SK-N-SH (cell line): ENCODE data around the gene KRT4. TPM values are rescaled to one million over a fixed set of nuclear protein-coding genes. Genes with fewer than 3 reads are reported as not detected.

ENCODE experiments used
- CTCF ChIA-PET: fragments of 300-600, 350-600 bp; formaldehyde crosslinking; extraction: SDS; loops from one replicate; lab custom pipeline; 2021; lab: Yijun Ruan, JAX
- POLR2A ChIA-PET: fragments of 350-600 bp; sonication (Branson Sonifier 250); formaldehyde crosslinking; extraction: SDS; loops from one replicate; lab custom pipeline; 2020; ENCODE audit warnings: antibody characterized with exemption, inconsistent platforms; lab: Yijun Ruan, JAX
- DNase-seq: peaks from one replicate; pipeline ENCODE4 v3.0.0; 2012
- H2AFZ ChIP-seq: fragments of 200-600 bp; sonication (generic); 2 replicates; pipeline ENCODE4 v1.8.1; 2016; ENCODE audit warnings: antibody characterized with exemption, mild to moderate bottlenecking, low read depth
- H3F3A ChIP-seq: fragments of 200-600 bp; sonication (generic); replicated peaks from 2 replicates; pipeline ENCODE3; 2016; ENCODE audit warnings: antibody characterized with exemption, mild to moderate bottlenecking; ENCODE audit not compliant: insufficient read depth
- H3K27ac ChIP-seq, 2 experiments: fragments of 200-500 bp in 1 of 2; fragments of 200-600 bp in 1 of 2; sonication (Bioruptor generic) in 1 of 2; sonication (generic), shearing (Covaris generic) in 1 of 2; 2 replicates each; pipeline versions ENCODE4 v1.5.1 to v1.6.1; 2014 to 2016; ENCODE audit warnings: low read depth in 2 of 2, inconsistent platforms in 1 of 2, low read length in 1 of 2, mild to moderate bottlenecking in 1 of 2, mixed read lengths in 1 of 2
- H3K27me3 ChIP-seq: fragments of 200-600 bp; sonication (generic), shearing (Covaris generic); 2 replicates; pipeline ENCODE4 v1.6.1; 2016; ENCODE audit warnings: mixed run types; ENCODE audit not compliant: insufficient read depth
- H3K36me3 ChIP-seq, 2 experiments: fragments of 200-500 bp in 1 of 2; fragments of 200-600 bp in 1 of 2; sonication (Bioruptor generic) in 1 of 2; sonication (generic) in 1 of 2; replicated peaks in 1 of 2; 2 replicates each; pipeline versions ENCODE3 to v1.5.1; 2014 to 2016; ENCODE audit warnings: low read length in 1 of 2, mild to moderate bottlenecking in 1 of 2; ENCODE audit not compliant: insufficient read depth in 2 of 2, control insufficient read depth in 1 of 2
- H3K4me1 ChIP-seq, 2 experiments: fragments of 200-500 bp in 1 of 2; fragments of 200-600 bp in 1 of 2; sonication (Bioruptor generic) in 1 of 2; sonication (generic), shearing (Covaris generic) in 1 of 2; 2 replicates each; pipeline versions ENCODE4 v1.5.1 to v1.6.1; 2014 to 2016; ENCODE audit warnings: low read depth in 1 of 2, low read length in 1 of 2, mixed run types in 1 of 2; ENCODE audit not compliant: insufficient read depth in 2 of 2, control insufficient read depth in 1 of 2
- H3K4me2 ChIP-seq: fragments of 200-600 bp; sonication (generic), shearing (Covaris generic); 2 replicates; pipeline ENCODE4 v1.6.1; 2017; ENCODE audit warnings: mixed run types
- H3K4me3 ChIP-seq, 2 experiments: fragments of 200-500 bp in 1 of 2; fragments of 200-600 bp in 1 of 2; sonication (Bioruptor generic) in 1 of 2; sonication (generic), shearing (Covaris generic) in 1 of 2; 2 replicates each; pipeline versions ENCODE4 v1.5.1 to v1.8.1; 2014 to 2016; ENCODE audit warnings: low read depth in 2 of 2, inconsistent platforms in 1 of 2, low read length in 1 of 2, mild to moderate bottlenecking in 1 of 2, mixed read lengths in 1 of 2, moderate library complexity in 1 of 2
- H3K79me2 ChIP-seq: fragments of 200-600 bp; sonication (generic); 2 replicates; pipeline ENCODE4 v1.8.1; 2017; ENCODE audit warnings: mild to moderate bottlenecking; ENCODE audit not compliant: insufficient read depth
- H3K9ac ChIP-seq: fragments of 200-600 bp; sonication (generic); 2 replicates; pipeline ENCODE4 v1.6.1; 2017; ENCODE audit warnings: mixed run types
- H3K9me2 ChIP-seq: fragments of 200-600 bp; sonication (generic); 2 replicates; pipeline ENCODE4 v1.6.1; 2017; ENCODE audit warnings: mixed run types
- H3K9me3 ChIP-seq: fragments of 200-600 bp; sonication (generic); 2 replicates; pipeline ENCODE4 v1.6.1; 2017; ENCODE audit warnings: mixed run types, mild to moderate bottlenecking, moderate library complexity
- H4K20me1 ChIP-seq: fragments of 200-600 bp; sonication (generic); 2 replicates; pipeline ENCODE4 v1.6.1; 2017; ENCODE audit warnings: mild to moderate bottlenecking, mixed run types; ENCODE audit not compliant: insufficient read depth
- CHD2 ChIP-seq: fragments of 150-350 bp; IDR thresholded peaks from 2 replicates; pipeline ENCODE4 v1.6.1; 2018; ENCODE audit warnings: low read length; ENCODE audit not compliant: partially characterized antibody
- ELF1 ChIP-seq: IDR thresholded peaks from 2 replicates; pipeline ENCODE4 v1.4.0; 2012
- EP300 ChIP-seq, 2 experiments: IDR thresholded peaks; 2 replicates each; pipeline versions ENCODE4 v1.4.0 to v1.6.1; 2012; ENCODE audit warnings: borderline replicate concordance in 1 of 2, low read depth in 1 of 2, low read length in 1 of 2
- EZH2phosphoT487 ChIP-seq: fragments of 200-600 bp; sonication (generic); IDR thresholded peaks from 2 replicates; pipeline ENCODE4 v1.6.1; 2017; ENCODE audit warnings: low read depth, mixed run types, mild to moderate bottlenecking, antibody characterized with exemption, moderate library complexity, borderline replicate concordance
- FOSL2 ChIP-seq: IDR thresholded peaks from 2 replicates; pipeline ENCODE4 v1.4.0; 2012; ENCODE audit warnings: low read depth, mild to moderate bottlenecking, moderate library complexity, borderline replicate concordance
- FOXM1 ChIP-seq: IDR thresholded peaks from 2 replicates; pipeline ENCODE4 v1.4.0; 2012; ENCODE audit warnings: low read depth, mild to moderate bottlenecking
- GABPA ChIP-seq: IDR thresholded peaks from 2 replicates; pipeline ENCODE4 v1.4.0; 2012; ENCODE audit warnings: low read depth, mild to moderate bottlenecking
- IRF3 ChIP-seq: fragments of 150-350 bp; IDR thresholded peaks from 2 replicates; pipeline ENCODE4 v1.6.1; 2016; ENCODE audit warnings: mild to moderate bottlenecking, low read depth, low read length
- JUND ChIP-seq: IDR thresholded peaks from 2 replicates; pipeline ENCODE4 v1.4.0; 2012
- MEF2A ChIP-seq: IDR thresholded peaks from 2 replicates; pipeline ENCODE4 v1.4.0; 2012; ENCODE audit warnings: low read depth, borderline replicate concordance
- MXI1 ChIP-seq: IDR thresholded peaks from 2 replicates; pipeline ENCODE4 v1.6.1; 2012; ENCODE audit warnings: mild to moderate bottlenecking, low read depth, low read length, improper control_type of control experiment
- NFIC ChIP-seq: IDR thresholded peaks from 2 replicates; pipeline ENCODE4 v1.4.0; 2012; ENCODE audit warnings: borderline replicate concordance
- NRF1 ChIP-seq: IDR thresholded peaks from 2 replicates; pipeline ENCODE4 v1.6.1; 2012; ENCODE audit warnings: low read depth, mild to moderate bottlenecking, low read length
- PBX3 ChIP-seq: IDR thresholded peaks from 2 replicates; pipeline ENCODE4; 2012
- RAD21 ChIP-seq: IDR thresholded peaks from 2 replicates; pipeline ENCODE4 v1.6.1; 2012; ENCODE audit warnings: mild to moderate bottlenecking, low read length
- RCOR1 ChIP-seq: fragments of 150-350 bp; IDR thresholded peaks from 2 replicates; pipeline ENCODE4 v1.6.1; 2017; ENCODE audit warnings: antibody characterized with exemption, low read length
- REST ChIP-seq: IDR thresholded peaks from 2 replicates; pipeline ENCODE4 v1.6.1; 2012; ENCODE audit warnings: mild to moderate bottlenecking, low read depth, low read length, moderate library complexity
- RFX5 ChIP-seq: IDR thresholded peaks from 2 replicates; pipeline ENCODE4 v1.6.1; 2012; ENCODE audit warnings: mild to moderate bottlenecking, improper control_type of control experiment, low read length
- RXRA ChIP-seq: IDR thresholded peaks from 2 replicates; pipeline ENCODE4 v1.4.0; 2012; ENCODE audit warnings: low read depth, mild to moderate bottlenecking, borderline replicate concordance
- TEAD4 ChIP-seq: IDR thresholded peaks from 2 replicates; pipeline ENCODE4 v1.4.0; 2012; ENCODE audit warnings: mild to moderate bottlenecking, borderline replicate concordance; ENCODE audit not compliant: insufficient read depth
- USF2 ChIP-seq: fragments of 150-350 bp; IDR thresholded peaks from 2 replicates; pipeline ENCODE4 v1.6.1; 2017; ENCODE audit warnings: antibody characterized with exemption, low read length, low read depth, borderline replicate concordance
- YY1 ChIP-seq: IDR thresholded peaks from 2 replicates; pipeline ENCODE4 v1.4.0; 2012; ENCODE audit warnings: low read depth, mild to moderate bottlenecking
- WGBS: methylation state at CpG from one replicate; pipeline ENCODE4 v1.1.6; 2017; ENCODE audit warnings: low lambda C conversion rate; 5-methylcytosine and 5-hydroxymethylcytosine counted together
- polyA plus RNA-seq, 3 experiments: library from polyadenylated mRNA; depleted of rRNA; stranded (reverse); fragments of >200 nt; gene quantifications; 2 replicates each; pipeline ENCODE4 v1.2.3, GENCODE V29; 2012

KRT4 gene
- polyA plus RNA-seq, 1 of the 3 experiments (the other 2 are of a cell fraction) = not detected

GRCh38 chr12:52832985-52833905, 19.3 kb upstream of the KRT4 start (continued):
- TF ChIP-seq USF2 (no peak), PBX3 (no peak), TEAD4 (no peak), RFX5 (no peak), EZH2phosphoT487 (no peak), GABPA (no peak), NFIC (no peak), NRF1 (no peak), YY1 (no peak), FOXM1 (no peak), IRF3 (no peak), JUND (no peak), MXI1 (no peak), RXRA (no peak)

GRCh38 chr12:52832451-52832850, 18.5 kb upstream of the KRT4 start:
- H3F3A ChIP-seq = no peaks in the 10 kb centered on the region
- H3K4me3 ChIP-seq = no peak overlapping the region
- H3K36me3 ChIP-seq = no peaks in the 10 kb centered on the region
- H3K4me2 ChIP-seq = no peak overlapping the region
- H3K4me1 ChIP-seq = peaks cover 0 to 9% of the 10 kb centered on the region in 2 experiments; a peak in 1 of 4 replicates
- no peak overlapping the region for H3K9ac ChIP-seq
- H2AFZ ChIP-seq = no peak overlapping the region
- no peaks in the 10 kb centered on the region for H3K9me2 ChIP-seq
- H3K27me3 ChIP-seq = peaks cover 24% of the 10 kb centered on the region; the same call in 1 of the 2 replicates
- no peak overlapping the region for H3K27ac ChIP-seq
- ChIA-PET POLR2A (no interaction called here), CTCF (no interaction called here)
- no peaks in the 10 kb centered on the region for H3K79me2 ChIP-seq
- 16% methylated on average over 3 of the region's 3 CpGs for WGBS
- no peak for TF ChIP-seq MEF2A
- TF ChIP-seq RAD21 = no peak
- TF ChIP-seq RCOR1 = no peak
- no peak for TF ChIP-seq NFIC
- TF ChIP-seq EP300 (IDR thresholded peaks at IDR 0.05; ENCODE audit: borderline replicate concordance in 1 of 2, low read depth in 1 of 2, low read length in 1 of 2) = no peak
- TF ChIP-seq MXI1 = no peak
- TF ChIP-seq USF2 = no peak
- no peak for TF ChIP-seq REST
- no peak for TF ChIP-seq CHD2
- TF ChIP-seq EZH2phosphoT487 = no peak
- no peak for TF ChIP-seq FOSL2
- TF ChIP-seq FOXM1 = no peak
- TF ChIP-seq ELF1 = no peak
- no peak for DNase-seq
- H3K9me3 ChIP-seq = no peaks in the 10 kb centered on the region
- no peaks in the 10 kb centered on the region for H4K20me1 ChIP-seq
